Measurements from ENCODE around the gene TRABD2B.

The TRABD2B gene

GRCh38 chr1:47992720-47993415 is 4.3 kb downstream of the TRABD2B start:
- DNase-seq, result no peak

- no peak for DNase-seq
Observed at GRCh38 chr1:47991673-47992072, 5.5 kb downstream of the TRABD2B start.

GRCh38 chr1:47991187-47991586 is 6.0 kb downstream of the TRABD2B start:
- no peak for DNase-seq

GRCh38 chr1:47990286-47990685 is 6.9 kb downstream of the TRABD2B start:
- DNase-seq, result no peak

GRCh38 chr1:47987601-47988000 is 9.6 kb downstream of the TRABD2B start:
- DNase-seq, result no peak

GRCh38 chr1:47986761-47987200 is 10.4 kb downstream of the TRABD2B start:
- DNase-seq, result no peak

GRCh38 chr1:47985018-47985417 is 12.2 kb downstream of the TRABD2B start:
- no peak for DNase-seq

- no peak for DNase-seq
Observed at GRCh38 chr1:47984175-47984789, 12.9 kb downstream of the TRABD2B start.

GRCh38 chr1:47983691-47984090 is 13.5 kb downstream of the TRABD2B start:
- DNase-seq, result no peak

- no peak for DNase-seq
Observed at GRCh38 chr1:47981667-47982350, 15.4 kb downstream of the TRABD2B start.

GRCh38 chr1:47980501-47980900 is 16.7 kb downstream of the TRABD2B start:
- DNase-seq, result no peak

- DNase-seq, result no peak
Observed at GRCh38 chr1:47979724-47980123, 17.5 kb downstream of the TRABD2B start.

GRCh38 chr1:47978486-47978885 is 18.7 kb downstream of the TRABD2B start:
- no peak for DNase-seq

- no peak for DNase-seq
Observed at GRCh38 chr1:47976728-47977127, 20.5 kb downstream of the TRABD2B start.

- DNase-seq, result no peak
Observed at GRCh38 chr1:47976267-47976666, 20.9 kb downstream of the TRABD2B start.

- no peak for DNase-seq
Observed at GRCh38 chr1:47975302-47975921, 21.8 kb downstream of the TRABD2B start.

GRCh38 chr1:47972864-47973432 is 24.2 kb downstream of the TRABD2B start:
- no peak for DNase-seq

- no peak for DNase-seq
Observed at GRCh38 chr1:47971385-47972160, 25.6 kb downstream of the TRABD2B start.

- no peak for DNase-seq
Observed at GRCh38 chr1:47970882-47971281, 26.3 kb downstream of the TRABD2B start.

- DNase-seq, result no peak
Observed at GRCh38 chr1:47969478-47969877, 27.7 kb downstream of the TRABD2B start.

- no peak for DNase-seq
Observed at GRCh38 chr1:47968556-47968888, 28.7 kb downstream of the TRABD2B start.

- no peak for DNase-seq
Observed at GRCh38 chr1:47967864-47968555, 29.2 kb downstream of the TRABD2B start.

All from activated CD4-positive, alpha-beta T cell treated with anti-CD3 and anti-CD28 coated beads for 4 hours (primary cell).